Activated T-helper 2 cell treated with anti-CD3 and anti-CD28 coated beads, Interferon-gamma antibody, Interleukin-2, Interleukin-4, amounts not matched to agents 10 μg/mL and 5 μg/mL and 100 μg/mL, durations not matched to agents 14 hours and 24 hours and 36 hours (primary cell): ENCODE results near the gene HENMT1. TPM values are rescaled to one million over a fixed set of nuclear protein-coding genes. Genes with fewer than 3 reads are reported as not detected.
"Not testable (repeated sequence)": the region's sequence is repeated elsewhere in the genome, so short reads cannot be mapped to it uniquely, and the experiment has no call there.

ENCODE experiments used
- DNase-seq: peaks from one replicate; pipeline ENCODE4 v3.0.0; 2021; ENCODE audit warnings: low spot score
- H3K27ac Mint-ChIP-seq: one replicate; pipeline ENCODE4 v1.8.0; 2021; ENCODE audit warnings: mixed read lengths
- H3K27me3 Mint-ChIP-seq: one replicate; pipeline ENCODE4 v1.8.0; 2021; ENCODE audit warnings: low read depth, mixed read lengths
- H3K36me3 Mint-ChIP-seq: one replicate; pipeline ENCODE4 v1.8.0; 2021; ENCODE audit warnings: low read depth, mixed read lengths
- H3K4me1 Mint-ChIP-seq: one replicate; pipeline ENCODE4 v1.8.0; 2021; ENCODE audit warnings: low read depth, mixed read lengths
- H3K4me3 Mint-ChIP-seq: one replicate; pipeline ENCODE4 v1.8.0; 2021; ENCODE audit warnings: low read depth, mild to moderate bottlenecking, moderate library complexity, mixed read lengths
- H3K9me3 Mint-ChIP-seq: one replicate; pipeline ENCODE4 v1.8.0; 2021; ENCODE audit warnings: mixed read lengths
- intact Hi-C: fragments of 100-400 bp; cut with micrococcal nuclease; formaldehyde crosslinking; loops from one replicate; pipeline ENCODE4 v1.15.1; 2023
- total RNA-seq: library from RNA; stranded (reverse); gene quantifications from 2 replicates; pipeline ENCODE4 v1.2.3, GENCODE V29; 2022

The HENMT1 gene
- total RNA-seq, 1 donor from 2014 or later: 16.5 TPM

DNA sequence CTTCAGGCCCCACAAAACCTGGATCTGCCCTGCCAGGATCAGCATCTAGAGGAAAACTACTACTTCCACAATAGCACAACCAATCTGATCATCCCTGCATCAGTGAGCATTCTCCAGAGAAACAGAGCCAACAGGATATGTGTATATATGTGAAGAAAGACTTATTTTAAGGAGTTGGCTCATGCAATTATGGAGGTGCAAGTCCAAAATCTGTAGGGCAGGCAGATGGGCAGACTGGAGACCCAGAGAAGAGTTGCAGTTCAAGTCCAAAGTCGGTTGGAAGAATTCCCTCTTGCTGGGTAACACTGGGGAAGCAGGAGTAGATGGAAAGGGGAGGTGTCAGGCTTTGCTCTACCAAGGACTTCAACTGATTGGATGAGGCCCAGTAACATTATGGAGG, 4.9 kb upstream of the HENMT1 start:
- H3K36me3 Mint-ChIP-seq: no peaks in the 10 kb centered on the region
- no peak overlapping the region for H3K4me3 Mint-ChIP-seq
- intact Hi-C loops: no loop called here
- H3K27ac Mint-ChIP-seq: no peak overlapping the region
- H3K4me1 Mint-ChIP-seq: peaks cover 19% of the 10 kb centered on the region
- H3K9me3 Mint-ChIP-seq: no peaks in the 10 kb centered on the region
- no peaks in the 10 kb centered on the region for H3K27me3 Mint-ChIP-seq
- no peak for DNase-seq

DNA sequence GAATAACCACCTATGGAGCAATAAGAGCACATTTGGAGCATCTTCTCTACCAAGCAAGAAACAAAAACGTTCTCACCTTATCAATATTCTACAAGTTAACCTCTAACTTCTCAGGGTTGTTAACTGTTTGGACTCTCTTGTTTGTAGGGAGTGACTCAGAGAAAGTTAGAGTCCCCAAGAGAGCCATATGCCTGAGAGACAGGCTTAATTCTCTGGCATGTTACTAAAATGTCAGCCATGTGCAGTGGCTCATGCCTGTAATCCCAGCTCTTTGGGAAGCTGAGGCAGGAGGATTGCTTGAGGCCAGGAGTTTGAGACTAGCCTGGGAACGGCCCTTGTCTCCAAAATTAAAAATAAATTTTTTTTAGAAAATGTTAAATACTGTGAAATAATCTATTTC, 4.2 kb upstream of the HENMT1 start:
- Mint-ChIP-seq H3K9me3 (no peaks in the 10 kb centered on the region), H3K36me3 (no peaks in the 10 kb centered on the region), H3K4me1 (peaks cover 23% of the 10 kb centered on the region), H3K27me3 (no peaks in the 10 kb centered on the region), H3K4me3 (no peak overlapping the region), H3K27ac (no peak overlapping the region)
- DNase-seq: no peak
- intact Hi-C loops: no loop called here

DNA sequence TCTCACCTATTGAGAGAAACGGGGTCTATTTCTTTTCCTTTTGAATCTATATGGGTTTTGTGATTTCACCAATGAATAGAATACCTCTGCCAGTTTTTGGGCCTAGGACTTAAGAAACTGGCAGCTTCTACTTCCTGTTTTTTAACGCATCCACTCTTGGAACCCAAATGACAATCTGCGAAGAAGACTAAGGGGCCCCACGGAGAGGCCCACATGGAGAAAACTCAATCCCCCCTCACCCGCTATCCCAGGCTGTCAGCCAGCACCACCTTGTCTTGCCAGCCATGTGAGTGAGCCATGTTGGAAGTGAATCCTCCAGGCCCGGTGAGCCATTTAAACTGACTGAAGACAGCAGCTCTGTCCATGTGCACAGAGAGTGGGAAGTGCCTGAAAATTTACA, 3.6 kb upstream of the HENMT1 start:
- intact Hi-C loops: no loop called here
- H3K36me3 Mint-ChIP-seq: no peaks in the 10 kb centered on the region
- H3K9me3 Mint-ChIP-seq: no peaks in the 10 kb centered on the region
- no peaks in the 10 kb centered on the region for H3K27me3 Mint-ChIP-seq
- H3K4me1 Mint-ChIP-seq: peaks cover 25% of the 10 kb centered on the region
- no peak overlapping the region for H3K4me3 Mint-ChIP-seq
- no peak overlapping the region for H3K27ac Mint-ChIP-seq
- DNase-seq: no peak

DNA sequence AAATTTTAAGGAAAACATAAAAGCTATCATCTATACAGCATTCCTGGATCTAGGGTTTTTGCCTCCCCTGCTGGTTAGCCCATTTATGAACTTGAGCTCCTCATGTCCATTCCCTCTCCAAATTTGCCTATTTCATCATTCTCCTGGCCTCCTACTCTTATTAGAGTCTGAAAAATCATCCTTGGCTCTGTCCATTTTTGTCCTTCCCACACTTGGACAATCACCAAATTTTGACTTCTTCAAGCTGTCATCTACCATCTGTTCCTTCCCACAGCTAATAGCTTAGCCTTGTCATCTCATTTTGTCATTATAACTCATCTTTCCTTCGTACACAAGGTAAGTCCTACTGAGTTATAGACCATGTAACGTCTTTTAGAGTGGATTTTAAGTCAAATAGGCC, 2.2 kb upstream of the HENMT1 start:
- Mint-ChIP-seq H3K36me3 (no peaks in the 10 kb centered on the region), H3K9me3 (no peaks in the 10 kb centered on the region), H3K4me1 (peaks cover 30% of the 10 kb centered on the region), H3K4me3 (peak overlapping the region; percentile 2), H3K27ac (no peak overlapping the region), H3K27me3 (no peaks in the 10 kb centered on the region)
- DNase-seq: no peak
- intact Hi-C loops: no loop called here

DNA sequence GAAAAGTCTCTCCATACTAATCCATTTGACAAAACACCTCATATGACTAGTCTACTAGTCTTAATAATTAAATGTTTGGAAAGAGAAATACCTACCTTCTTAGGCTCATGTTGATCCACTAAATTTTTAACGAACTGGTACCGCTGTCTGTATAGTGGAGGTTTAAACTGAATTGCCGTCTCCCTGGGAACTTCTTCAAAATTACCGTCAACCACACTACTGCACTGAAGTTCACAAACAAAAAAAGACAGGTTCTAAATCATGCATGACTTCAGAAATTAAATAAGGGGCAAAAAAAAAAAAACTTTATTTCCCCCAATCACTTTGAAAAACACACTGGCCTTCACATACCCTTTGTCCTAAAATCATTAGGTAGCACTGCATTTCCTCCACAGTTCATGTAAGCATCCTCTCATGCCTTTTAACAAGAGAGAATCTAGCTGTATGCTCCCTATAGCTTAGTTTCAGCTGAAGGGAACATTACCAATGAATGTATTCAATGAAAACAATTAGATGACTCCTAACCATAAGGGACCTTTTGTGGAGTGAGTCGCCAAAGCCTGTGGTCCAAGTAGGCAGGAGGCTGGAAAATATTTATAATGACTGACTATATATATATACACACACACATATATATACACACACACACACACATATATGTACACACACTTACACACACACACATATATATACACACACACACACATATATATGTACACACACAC, 3.4 kb downstream of the HENMT1 start:
- Mint-ChIP-seq H3K4me1 (peaks cover 44% of the 10 kb centered on the region), H3K36me3 (peaks cover 40% of the 10 kb centered on the region), H3K9me3 (no peaks in the 10 kb centered on the region), H3K27ac (peak overlapping the region; percentile 3), H3K4me3 (no peak overlapping the region), H3K27me3 (no peaks in the 10 kb centered on the region)
- intact Hi-C loops: loop anchor here (1.0 kb wide), 1 partner anchor 12 kb away; no protein-coding TSS in a partner anchor
- no peak for DNase-seq

DNA sequence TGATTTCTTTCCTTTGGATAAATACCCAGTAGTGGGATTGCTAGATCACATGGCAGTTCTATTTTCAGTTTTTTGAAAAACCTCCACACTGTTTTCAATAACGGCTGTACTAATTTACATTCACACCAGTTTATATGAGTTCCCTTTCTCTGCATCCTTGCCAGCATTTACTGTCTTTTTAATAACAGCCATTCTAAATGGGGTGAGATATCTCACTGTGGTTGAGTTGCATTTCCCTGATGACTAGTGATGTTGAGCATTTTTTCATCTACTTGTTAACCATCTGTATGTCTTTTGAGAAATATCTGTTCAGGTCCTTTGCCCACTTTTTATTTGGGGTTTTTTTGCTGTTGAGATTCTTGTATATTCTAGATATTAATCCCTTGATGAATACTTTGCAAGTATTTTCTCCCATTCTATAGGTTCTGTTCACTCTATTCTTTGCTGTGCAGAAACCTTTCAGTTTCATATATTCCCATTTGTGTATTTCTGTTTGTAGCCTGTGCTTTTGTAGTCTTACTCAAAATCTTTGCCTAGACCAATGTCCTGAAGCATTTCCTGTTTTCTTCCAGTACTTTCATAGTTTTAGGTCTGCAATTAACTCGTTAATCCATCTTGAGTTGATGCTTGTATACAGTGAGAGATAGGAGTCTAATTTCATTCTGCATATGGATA, 7.3 kb downstream of the HENMT1 start:
- DNase-seq: no peak
- Mint-ChIP-seq H3K9me3 (no peaks in the 10 kb centered on the region), H3K27ac (peak overlapping the region; percentile 47), H3K27me3 (no peaks in the 10 kb centered on the region), H3K4me3 (no peak overlapping the region), H3K36me3 (peaks cover 78% of the 10 kb centered on the region), H3K4me1 (peaks cover 28% of the 10 kb centered on the region)
- intact Hi-C loops: no loop called here

DNA sequence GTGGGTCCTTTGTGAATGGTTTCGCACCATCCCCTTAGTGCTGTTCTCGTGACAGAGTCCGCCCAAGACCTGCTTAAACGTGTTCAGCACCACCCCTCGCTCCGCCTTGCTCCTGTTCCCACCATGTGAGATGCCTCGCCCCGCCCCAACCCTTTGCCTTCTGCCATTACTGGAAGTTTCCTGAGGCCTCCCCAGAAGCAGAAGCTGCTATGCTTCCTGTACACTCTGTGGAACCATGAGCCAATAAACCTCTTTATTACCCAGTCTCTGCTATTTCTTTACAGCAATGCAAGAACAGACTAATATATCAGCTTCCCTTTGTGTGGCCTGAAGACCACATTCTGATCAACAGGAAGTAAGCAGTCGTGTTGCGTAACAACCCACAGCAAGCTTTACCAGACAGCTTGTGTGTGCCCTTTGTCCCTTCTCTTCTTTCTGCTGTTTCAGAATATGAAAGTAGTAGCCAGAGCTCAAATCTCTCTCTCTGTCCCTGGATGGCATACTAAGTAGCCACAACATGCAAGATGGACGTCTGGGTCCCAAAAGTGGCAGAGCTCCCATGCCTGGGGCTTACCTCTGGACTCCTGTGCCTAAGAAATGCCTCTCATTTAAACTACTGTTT, 14.1 kb downstream of the HENMT1 start:
- intact Hi-C loops: no loop called here
- peaks cover 65% of the 10 kb centered on the region for H3K36me3 Mint-ChIP-seq
- H3K4me1 Mint-ChIP-seq: peaks cover 54% of the 10 kb centered on the region
- no peaks in the 10 kb centered on the region for H3K27me3 Mint-ChIP-seq
- peak overlapping the region; percentile 97 for H3K27ac Mint-ChIP-seq
- DNase-seq: peak; percentile 70
- peaks cover 6% of the 10 kb centered on the region for H3K9me3 Mint-ChIP-seq
- H3K4me3 Mint-ChIP-seq: peak overlapping the region; percentile 53

DNA sequence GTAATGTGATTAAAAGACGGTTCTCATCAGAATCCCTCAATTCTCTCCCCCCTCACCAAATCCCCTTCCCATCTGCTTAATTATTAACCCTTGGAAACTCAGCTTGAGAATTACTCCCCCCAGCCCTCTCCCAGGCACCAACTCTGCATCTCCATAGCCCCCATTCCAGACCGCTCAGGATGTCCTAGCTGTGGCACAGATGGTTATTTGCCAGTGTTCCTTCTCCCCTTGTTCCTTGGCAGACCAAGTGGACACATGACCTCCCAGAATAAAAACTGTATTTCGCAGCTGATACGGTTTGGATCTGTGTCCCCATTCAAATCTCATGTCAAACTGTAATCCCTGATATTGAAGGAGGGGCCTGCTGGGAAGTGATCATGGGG, 14.6 kb downstream of the HENMT1 start:
- peaks cover 57% of the 10 kb centered on the region for H3K4me1 Mint-ChIP-seq
- no peak for DNase-seq
- H3K27me3 Mint-ChIP-seq: no peaks in the 10 kb centered on the region
- intact Hi-C loops: no loop called here
- peak overlapping the region; percentile 97 for H3K27ac Mint-ChIP-seq
- peaks cover 6% of the 10 kb centered on the region for H3K9me3 Mint-ChIP-seq
- peak overlapping the region; percentile 53 for H3K4me3 Mint-ChIP-seq
- peaks cover 64% of the 10 kb centered on the region for H3K36me3 Mint-ChIP-seq

DNA sequence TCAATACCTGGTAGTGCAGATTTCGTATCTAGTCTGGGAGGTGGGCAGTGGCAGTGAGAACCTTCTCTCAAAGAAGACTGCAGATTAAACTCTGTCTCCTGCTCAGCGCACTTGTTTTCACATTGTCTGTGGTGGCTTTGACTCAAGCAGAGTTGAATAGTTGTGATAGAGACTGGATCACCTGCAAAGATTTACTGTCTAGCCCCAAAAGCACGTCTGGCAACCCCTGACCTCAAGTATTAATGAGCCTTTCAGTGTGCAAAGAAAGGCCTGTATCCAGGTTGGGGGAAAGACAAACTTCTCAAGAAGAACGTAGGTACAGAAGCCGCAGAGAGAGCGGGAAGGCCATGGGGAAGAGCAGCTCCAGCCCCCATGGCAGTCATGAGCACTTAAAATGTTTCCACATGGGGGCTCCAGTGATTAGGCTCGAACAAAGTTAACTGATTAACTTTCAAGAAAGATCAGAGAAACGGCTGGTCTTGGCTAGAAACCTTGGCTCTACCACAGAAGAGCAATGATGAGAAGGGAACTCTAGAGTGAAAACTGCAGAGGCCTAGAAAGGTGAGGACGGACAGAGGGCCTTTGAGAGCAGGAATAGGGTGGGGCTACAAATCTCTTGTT, 15.2 kb downstream of the HENMT1 start:
- Mint-ChIP-seq H3K9me3 (peaks cover 6% of the 10 kb centered on the region), H3K4me3 (peak overlapping the region; percentile 69), H3K27me3 (no peaks in the 10 kb centered on the region), H3K27ac (peak overlapping the region; percentile 97), H3K36me3 (peaks cover 59% of the 10 kb centered on the region), H3K4me1 (peaks cover 56% of the 10 kb centered on the region)
- intact Hi-C loops: loop anchor here (1.0 to 2.0 kb wide), 4 partner anchors 12 to 141 kb away; partner anchors contain the start of gene PRPF38B
- no peak for DNase-seq

DNA sequence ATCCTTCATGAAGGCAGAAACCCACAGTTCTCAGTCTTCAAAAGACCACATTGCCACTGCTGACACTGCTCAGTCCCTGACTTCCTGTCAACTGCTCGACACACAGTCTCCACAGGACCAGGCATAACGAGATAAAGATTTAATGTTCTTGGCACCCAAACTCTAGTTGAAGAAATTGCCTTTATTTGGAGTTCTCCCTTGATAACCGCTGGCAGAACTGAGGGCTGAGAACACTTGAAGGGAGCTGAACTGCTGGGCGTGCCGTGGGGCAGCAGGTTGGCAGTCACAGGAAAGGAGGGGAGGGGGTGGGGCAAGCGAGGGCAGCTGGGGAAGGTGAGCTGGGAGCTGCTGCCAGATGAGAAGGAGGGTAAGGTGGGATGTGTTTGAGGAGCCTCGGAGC, 15.9 kb downstream of the HENMT1 start:
- intact Hi-C loops: loop anchor here (1.0 to 5.0 kb wide), 5 partner anchors 12 to 443 kb away; partner anchors contain the start of genes PRPF38B and SLC25A24
- peaks cover 13% of the 10 kb centered on the region for H3K9me3 Mint-ChIP-seq
- no peaks in the 10 kb centered on the region for H3K27me3 Mint-ChIP-seq
- peak overlapping the region; percentile 97 for H3K27ac Mint-ChIP-seq
- DNase-seq: peak; percentile 40
- peaks cover 59% of the 10 kb centered on the region for H3K36me3 Mint-ChIP-seq
- H3K4me3 Mint-ChIP-seq: peak overlapping the region; percentile 69
- peaks cover 63% of the 10 kb centered on the region for H3K4me1 Mint-ChIP-seq

DNA sequence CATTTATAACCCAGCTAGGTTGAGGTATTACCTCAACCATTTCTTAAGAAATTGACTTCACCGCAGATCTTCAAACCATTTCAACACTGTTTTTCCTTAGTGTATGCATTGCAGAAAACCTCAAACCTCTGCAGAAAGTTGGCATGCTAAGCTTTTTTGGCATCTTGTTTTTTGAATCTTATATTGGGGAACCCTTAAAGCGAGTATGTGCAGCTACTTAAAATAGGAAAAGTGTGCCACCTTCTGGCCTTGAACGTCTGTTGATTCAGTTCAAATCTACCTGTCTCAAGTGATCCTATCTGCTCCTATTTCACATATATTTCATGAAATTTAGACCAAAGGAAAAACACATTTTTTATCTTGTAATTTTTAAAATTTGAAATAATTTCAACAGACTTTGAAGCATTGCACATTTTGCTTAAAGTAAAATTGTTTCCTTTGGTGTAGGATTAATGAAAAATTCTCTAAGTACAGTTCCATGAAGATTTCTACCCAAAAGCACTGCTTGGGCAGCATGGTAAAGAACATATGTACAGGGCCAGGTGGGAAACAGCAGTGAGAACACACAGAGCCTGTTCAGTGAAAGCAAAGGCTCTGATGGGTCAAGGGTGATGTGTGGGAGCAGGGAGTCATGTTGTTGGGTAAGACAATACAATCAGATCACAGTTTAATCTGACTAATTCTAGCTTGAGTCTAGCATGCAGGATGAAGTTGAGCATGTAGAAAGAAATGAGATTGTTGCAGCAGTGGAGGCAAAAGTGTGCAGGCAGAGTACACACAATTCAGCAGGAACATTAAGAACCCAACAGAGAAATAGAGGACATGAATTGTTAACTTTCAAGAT, 17.2 kb downstream of the HENMT1 start:
- intact Hi-C loops: loop anchor here (1.0 to 5.0 kb wide), 5 partner anchors 53 to 441 kb away; partner anchors contain the start of genes EEIG2 and SLC25A24
- DNase-seq: peak; percentile 40
- peaks cover 17% of the 10 kb centered on the region for H3K9me3 Mint-ChIP-seq
- no peak overlapping the region for H3K4me3 Mint-ChIP-seq
- peaks cover 69% of the 10 kb centered on the region for H3K4me1 Mint-ChIP-seq
- peak overlapping the region; percentile 97 for H3K27ac Mint-ChIP-seq
- peaks cover 55% of the 10 kb centered on the region for H3K36me3 Mint-ChIP-seq
- H3K27me3 Mint-ChIP-seq: no peaks in the 10 kb centered on the region

DNA sequence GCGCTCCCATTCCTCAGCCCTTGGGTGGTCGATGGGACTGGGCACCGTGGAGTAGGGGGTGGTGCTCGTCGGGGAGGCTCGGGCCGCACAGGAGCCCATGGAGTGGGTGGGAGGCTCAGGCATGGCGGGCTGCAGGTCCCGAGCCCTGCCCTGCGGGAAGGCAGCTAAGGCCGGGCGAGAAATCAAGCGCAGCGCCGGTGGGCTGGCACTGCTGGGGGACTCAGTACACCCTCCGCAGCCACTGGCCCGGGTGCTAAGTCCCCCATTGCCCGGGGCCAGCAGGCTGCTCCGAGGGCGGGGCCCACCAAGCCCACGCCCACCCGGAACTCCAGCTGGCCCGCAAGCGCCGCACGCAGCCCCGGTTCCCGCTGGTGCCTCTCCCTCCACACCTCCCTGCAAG, 20.0 kb downstream of the HENMT1 start:
- intact Hi-C loops: loop anchor here (5.0 kb wide), 1 partner anchor 439 kb away; the partner anchor contains the start of gene SLC25A24
- not testable (repeated sequence) for DNase-seq, H3K27ac Mint-ChIP-seq, H3K4me3 Mint-ChIP-seq, H3K27me3 Mint-ChIP-seq
- Mint-ChIP-seq H3K9me3 (peaks cover 10% of the 10 kb centered on the region), H3K36me3 (peaks cover 39% of the 10 kb centered on the region), H3K4me1 (peaks cover 49% of the 10 kb centered on the region)
